Measurements from ENCODE around the gene PPP1R12B.
"Not testable (repeated sequence)": the region's sequence is repeated elsewhere in the genome, so short reads cannot be mapped to it uniquely, and the experiment has no call there.

The PPP1R12B gene

GRCh38 chr1:202406896-202407295 is 58.4 kb downstream of the PPP1R12B start:
- not testable (repeated sequence) for DNase-seq

DNA sequence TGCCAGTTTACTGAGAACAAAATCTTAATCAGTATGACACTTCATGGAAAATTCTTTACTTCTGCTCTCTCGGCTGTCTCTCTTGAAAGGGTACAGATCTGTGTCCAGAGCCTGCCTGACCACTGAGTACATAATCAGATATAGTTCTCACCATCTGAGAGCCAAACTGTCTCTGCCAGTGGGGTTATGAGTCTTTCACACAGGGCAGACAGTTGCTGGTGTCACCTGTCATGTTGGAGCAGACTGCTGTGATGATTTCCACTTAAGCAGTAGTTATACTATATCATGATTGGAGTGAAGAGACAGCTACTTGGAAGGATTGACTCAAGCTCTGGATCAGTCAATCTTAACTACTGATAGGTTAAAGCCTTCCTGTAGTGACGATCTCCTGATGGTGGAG is 58.9 kb downstream of the PPP1R12B start:
- DNase-seq, result not testable (repeated sequence)

GRCh38 chr1:202410251-202410650 is 61.8 kb downstream of the PPP1R12B start:
- not testable (repeated sequence) for DNase-seq

DNA sequence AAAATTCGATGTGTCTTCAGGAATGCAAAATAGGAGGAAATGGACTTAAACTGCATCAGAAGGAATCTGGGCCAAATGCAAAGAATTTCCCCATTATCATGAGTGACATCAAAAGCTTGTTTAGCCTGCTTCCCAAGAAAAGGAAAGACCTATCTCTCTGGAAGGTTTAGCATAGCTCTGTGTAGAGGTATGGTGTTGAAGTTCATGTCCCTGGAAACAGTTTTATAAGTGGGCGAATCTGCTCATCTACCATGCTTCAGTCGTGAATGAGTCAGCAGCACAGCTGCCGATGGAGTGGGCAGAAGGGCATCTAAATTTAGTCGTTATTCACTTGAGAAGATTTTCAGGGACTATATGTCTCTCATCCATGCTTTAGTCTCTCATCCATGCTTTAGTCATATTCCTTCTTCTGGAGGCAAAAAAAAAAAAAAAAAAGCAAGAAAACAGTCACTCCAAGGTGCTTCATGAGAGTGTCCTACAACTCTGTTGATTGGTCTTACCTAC is 62.4 kb downstream of the PPP1R12B start:
- not testable (repeated sequence) for DNase-seq

GRCh38 chr1:202411422-202411821 is 62.9 kb downstream of the PPP1R12B start:
- no peak for DNase-seq

GRCh38 chr1:202412421-202412820 is 63.9 kb downstream of the PPP1R12B start:
- not testable (repeated sequence) for DNase-seq

DNA sequence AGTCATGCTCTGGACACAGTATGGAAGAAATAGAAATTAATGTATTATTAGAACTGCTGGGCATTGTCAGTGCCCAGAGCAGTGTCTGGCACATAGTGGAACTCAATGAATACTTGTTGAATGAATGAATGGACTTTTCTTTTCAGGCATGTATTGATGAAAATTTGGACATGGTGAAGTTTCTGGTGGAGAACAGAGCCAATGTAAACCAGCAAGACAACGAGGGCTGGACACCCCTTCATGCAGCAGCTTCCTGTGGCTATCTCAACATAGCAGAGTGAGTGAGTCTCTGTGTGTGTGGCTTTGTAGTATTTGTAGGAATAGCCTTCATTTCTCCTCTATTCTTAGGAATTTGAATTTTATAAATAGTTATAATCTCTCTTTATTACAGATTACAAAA is 68.1 kb downstream of the PPP1R12B start:
- no peak for DNase-seq

- not testable (repeated sequence) for DNase-seq
These were observed 68.6 kb downstream of the PPP1R12B start for GRCh38 chr1:202417141-202417540.

DNA sequence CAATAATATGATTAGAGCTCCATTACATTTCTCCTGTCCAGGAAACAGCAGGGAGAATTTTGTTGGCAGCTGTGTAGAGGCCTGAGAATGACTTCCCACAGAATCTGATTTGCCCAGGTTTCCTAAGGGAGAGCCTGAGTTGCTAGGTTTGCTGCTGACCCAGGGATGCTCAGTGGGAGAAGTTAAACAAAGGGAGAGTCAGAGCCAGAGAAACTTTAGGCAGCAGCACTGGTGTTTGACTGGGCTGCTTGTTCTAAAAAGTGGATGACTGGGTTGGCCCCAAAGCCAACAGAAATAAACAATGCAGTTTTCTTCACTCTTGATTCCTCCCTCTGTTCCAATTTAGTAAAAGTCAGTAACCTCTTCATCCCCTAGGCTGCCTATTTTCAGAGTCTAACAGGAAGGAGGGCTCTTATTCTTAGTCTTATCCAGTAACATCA is 69.3 kb downstream of the PPP1R12B start:
- not testable (repeated sequence) for DNase-seq

DNA sequence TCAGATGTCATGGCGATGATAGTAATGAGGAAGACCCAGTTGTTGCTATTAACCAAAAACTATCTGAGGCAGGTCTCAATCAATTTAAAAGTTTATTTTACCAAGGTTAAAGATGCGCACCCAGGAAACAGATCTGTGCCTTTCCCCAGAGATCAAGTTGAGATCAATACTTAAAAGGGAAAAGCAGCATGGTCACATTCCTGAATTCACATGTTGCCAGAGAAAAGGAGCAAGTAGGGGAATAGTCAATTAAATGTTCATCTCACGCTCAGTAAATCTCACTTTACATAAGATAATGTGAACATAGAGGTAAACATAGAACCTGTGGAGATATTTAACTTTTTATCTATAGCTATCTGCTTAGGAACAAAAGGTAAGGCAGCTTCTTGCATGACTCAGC is 71.2 kb downstream of the PPP1R12B start:
- not testable (repeated sequence) for DNase-seq

GRCh38 chr1:202420422-202421094 is 72.1 kb downstream of the PPP1R12B start:
- not testable (repeated sequence) for DNase-seq

DNA sequence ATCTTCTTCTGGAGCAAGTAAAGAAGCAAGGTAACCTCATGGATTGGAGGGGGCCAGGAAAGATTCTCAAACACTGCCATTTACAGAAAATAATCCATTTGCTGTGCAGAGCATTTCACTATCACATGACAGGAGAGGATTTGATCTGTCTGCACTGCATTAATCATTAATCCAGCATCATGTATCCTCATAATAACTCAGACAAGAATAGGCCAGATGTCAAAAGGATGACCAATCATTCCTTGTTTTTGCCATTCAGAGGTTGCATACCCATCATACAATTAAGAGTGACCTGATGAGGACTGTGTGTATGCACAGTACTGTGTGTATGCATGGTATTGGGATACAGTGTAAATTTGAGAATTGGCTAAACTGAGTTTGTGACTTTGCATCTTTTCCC is 74.2 kb downstream of the PPP1R12B start:
- not testable (repeated sequence) for DNase-seq

DNA sequence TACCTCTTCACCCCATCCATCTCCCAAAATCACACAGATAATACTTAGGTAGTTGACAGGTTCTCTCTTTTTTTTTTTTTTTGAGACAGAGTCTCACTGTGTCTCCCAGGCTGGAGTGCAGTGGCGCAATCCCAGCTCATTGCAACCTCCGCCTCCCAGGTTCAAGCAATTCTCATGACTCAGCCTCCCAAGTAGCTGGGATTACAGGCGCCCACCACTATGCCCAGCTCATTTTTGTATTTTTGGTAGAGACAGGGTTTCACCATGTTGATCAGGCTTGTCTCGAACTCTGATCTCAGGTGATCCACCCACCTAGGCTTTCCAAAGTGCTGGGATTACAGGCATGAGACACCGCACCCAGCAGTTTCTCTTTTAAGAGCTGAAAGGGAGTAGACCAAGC is 75.8 kb downstream of the PPP1R12B start:
- DNase-seq, result not testable (repeated sequence)

- DNase-seq, result not testable (repeated sequence)
These were observed 81.6 kb downstream of the PPP1R12B start for GRCh38 chr1:202430111-202430510.

GRCh38 chr1:202432338-202432737 is 83.8 kb downstream of the PPP1R12B start:
- DNase-seq, result not testable (repeated sequence)

GRCh38 chr1:202433155-202434043 is 84.9 kb downstream of the PPP1R12B start:
- no peak for DNase-seq

- DNase-seq, result no peak
These were observed 85.6 kb downstream of the PPP1R12B start for GRCh38 chr1:202434059-202434458.

- DNase-seq, result no peak
These were observed 90.1 kb downstream of the PPP1R12B start for GRCh38 chr1:202438393-202439174.

- DNase-seq, result no peak
These were observed 90.8 kb downstream of the PPP1R12B start for GRCh38 chr1:202439308-202439707.

GRCh38 chr1:202448140-202448539 is 99.6 kb downstream of the PPP1R12B start:
- not testable (repeated sequence) for DNase-seq

GRCh38 chr1:202451641-202452040 is 103.1 kb downstream of the PPP1R12B start:
- DNase-seq, result not testable (repeated sequence)

DNA sequence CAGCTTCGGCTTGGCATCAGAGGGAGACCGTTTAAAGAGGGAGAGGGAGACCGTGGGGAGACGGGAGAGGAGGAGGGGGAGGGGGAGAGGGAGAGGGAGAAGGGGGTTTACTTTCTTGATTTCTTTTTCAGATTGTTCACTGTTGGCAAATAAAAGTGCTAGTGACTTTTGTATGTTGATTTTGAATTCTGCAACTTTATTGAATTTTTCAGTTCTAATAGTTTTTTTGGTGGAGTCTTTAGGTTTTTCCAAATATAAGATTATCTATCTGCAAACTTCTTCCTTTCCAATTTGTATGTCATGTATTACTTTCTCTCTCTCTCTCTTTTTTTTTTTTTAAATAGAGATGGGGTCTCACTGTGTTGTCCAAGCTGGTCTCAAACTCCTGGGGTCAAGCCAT is 104.0 kb downstream of the PPP1R12B start:
- no peak for DNase-seq

Data from NCI-H748 treated with DMSO at 0.1 percent for 48 hours (cell line).